IMR-90 (cell line): ENCODE data around the gene ABCD1.
"Not testable (repeated sequence)": the region's sequence is repeated elsewhere in the genome, so short reads cannot be mapped to it uniquely, and the experiment has no call there.

ENCODE experiments used
- CTCF ChIP-seq: conservative IDR thresholded peaks from 2 replicates; pipeline ENCODE4 v1.5.1; 2012; ENCODE audit warnings: mild to moderate bottlenecking, low read depth, low read length, improper control_type of control experiment
- USF2 ChIP-seq: fragments of 150-350 bp; IDR thresholded peaks from 2 replicates; pipeline ENCODE4 v1.6.1; 2017; ENCODE audit warnings: mild to moderate bottlenecking, antibody characterized with exemption, low read length, low read depth

- TF ChIP-seq USF2, CTCF: not testable (repeated sequence)
These were observed 19.0 kb downstream of the ABCD1 start for GRCh38 chrX:153743468-153744209.
